IPS DF 6.9 (cell line): Measurements from ENCODE around the gene PDAP1.
A peak's percentile ranks its signal among the peaks of the same experiment; 100 is the strongest.
"Not testable (repeated sequence)": the region's sequence is repeated elsewhere in the genome, so short reads cannot be mapped to it uniquely, and the experiment has no call there.

Source experiments
- DNase-seq: peaks from one replicate; pipeline ENCODE4 v3.0.0-alpha.2; 2013; ENCODE audit warnings: low read depth, low spot score
- H3K27ac ChIP-seq: one replicate; pipeline ENCODE4 v1.5.1; 2013; ENCODE audit warnings: low read length, control low read depth
- H3K27me3 ChIP-seq: 2 replicates; pipeline ENCODE4 v1.6.1; 2013; ENCODE audit warnings: mild to moderate bottlenecking, low read length; ENCODE audit not compliant: control insufficient read depth, insufficient read depth
- H3K36me3 ChIP-seq: 2 replicates; pipeline ENCODE4 v1.6.1; 2013; ENCODE audit warnings: low read length; ENCODE audit not compliant: control insufficient read depth, insufficient read depth
- H3K4me1 ChIP-seq: 2 replicates; pipeline ENCODE4 v1.6.1; 2013; ENCODE audit warnings: low read length; ENCODE audit not compliant: control insufficient read depth, insufficient read depth
- H3K4me3 ChIP-seq: 2 replicates; pipeline ENCODE4 v1.5.1; 2013; ENCODE audit warnings: mild to moderate bottlenecking, low read length
- H3K9me3 ChIP-seq: 2 replicates; pipeline ENCODE4 v1.6.1; 2013; ENCODE audit warnings: low read length, inconsistent platforms; ENCODE audit not compliant: control insufficient read depth, insufficient read depth
- WGBS: extraction: QIAGEN DNeasy Blood & Tissue Kit; methylation state at CpG from one replicate; pipeline ENCODE4 v1.1.7; 2013; ENCODE audit warnings: mixed read lengths, missing lambda C conversion rate; ENCODE audit not compliant: insufficient read length, insufficient coverage; 5-methylcytosine and 5-hydroxymethylcytosine counted together

PDAP1 gene

DNA sequence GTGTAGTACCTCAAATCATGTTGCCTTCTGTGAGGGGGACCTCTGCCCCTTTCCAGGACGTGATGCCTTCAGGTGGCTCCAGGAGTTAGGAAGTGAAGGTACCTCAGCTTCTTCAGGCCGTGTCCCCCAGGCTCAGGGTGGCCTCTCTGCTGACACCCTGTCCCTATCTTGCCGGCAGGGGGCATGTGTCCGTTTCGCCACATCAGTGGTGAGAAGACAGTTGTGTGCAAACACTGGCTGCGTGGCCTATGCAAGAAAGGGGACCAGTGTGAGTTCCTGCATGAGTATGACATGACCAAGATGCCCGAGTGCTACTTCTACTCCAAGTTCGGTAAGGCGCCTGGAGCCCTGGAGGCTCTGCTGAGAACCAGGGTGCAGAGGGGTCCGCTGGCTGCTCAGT, 39.5 kb upstream of the PDAP1 start:
- Histone ChIP-seq H3K27me3 (no peaks in the 10 kb centered on the region), H3K9me3 (no peaks in the 10 kb centered on the region), H3K36me3 (peaks cover 70% of the 10 kb centered on the region), H3K4me3 (no peak overlapping the region), H3K4me1 (no peaks in the 10 kb centered on the region), H3K27ac (no peak overlapping the region)
- no peak for DNase-seq
- no CpG with 5 or more reads among the region's 10 CpGs for WGBS

DNA sequence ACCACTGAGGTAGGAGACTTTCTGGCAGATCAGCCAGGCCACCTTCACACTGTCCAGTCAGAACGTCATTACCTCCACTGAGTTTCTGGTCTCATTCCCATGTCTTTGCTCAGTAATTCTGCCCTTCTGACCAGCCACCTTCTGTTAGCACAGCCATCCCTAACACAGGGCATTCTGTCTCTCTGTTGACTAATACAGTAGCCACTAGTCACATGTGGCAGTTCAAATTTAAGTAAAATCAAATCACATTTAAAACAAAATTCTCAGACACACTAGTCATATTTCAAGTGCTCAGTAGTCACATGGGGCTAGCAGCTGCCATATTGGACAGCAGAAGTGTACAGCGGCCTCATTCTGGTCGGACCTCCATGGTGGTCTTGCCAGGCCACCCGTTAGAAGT, 37.7 kb upstream of the PDAP1 start:
- 0 out of 2 replicates have a peak, but pooled peaks cover 2% of the 10 kb centered on the region for H3K4me1 ChIP-seq
- WGBS = no CpG with 5 or more reads among the region's 4 CpGs
- H3K27ac ChIP-seq = no peak overlapping the region
- H3K27me3 ChIP-seq = no peaks in the 10 kb centered on the region
- no peak for DNase-seq
- peaks cover 61% of the 10 kb centered on the region for H3K36me3 ChIP-seq
- no peaks in the 10 kb centered on the region for H3K9me3 ChIP-seq
- H3K4me3 ChIP-seq = no peak overlapping the region

DNA sequence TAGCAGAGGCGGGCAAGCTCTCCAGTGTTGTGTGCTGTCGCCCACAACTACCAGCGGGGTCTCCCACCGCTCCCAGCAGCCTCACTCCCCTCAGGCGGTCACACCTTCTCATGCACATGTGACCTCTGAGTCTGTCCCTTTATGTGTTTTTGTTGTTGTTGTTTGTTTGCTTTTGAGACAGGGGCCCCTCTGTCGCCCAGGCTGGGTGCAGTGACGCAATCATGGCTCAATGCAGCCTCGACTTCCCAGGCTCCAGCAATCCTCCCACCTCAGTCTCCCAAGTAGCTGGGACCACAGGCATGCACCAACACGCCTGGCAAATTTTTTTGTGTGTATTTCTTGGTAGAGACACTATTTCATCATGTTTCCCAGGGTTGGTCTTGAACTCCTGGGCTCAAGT, 31.8 kb upstream of the PDAP1 start:
- peaks cover 24% of the 10 kb centered on the region for H3K36me3 ChIP-seq
- H3K4me3 ChIP-seq = no peak overlapping the region
- peaks cover 6% of the 10 kb centered on the region for H3K4me1 ChIP-seq
- no peaks in the 10 kb centered on the region for H3K27me3 ChIP-seq
- no peaks in the 10 kb centered on the region for H3K9me3 ChIP-seq
- WGBS = no CpG with 5 or more reads among the region's 9 CpGs
- no peak for DNase-seq
- no peak overlapping the region for H3K27ac ChIP-seq

DNA sequence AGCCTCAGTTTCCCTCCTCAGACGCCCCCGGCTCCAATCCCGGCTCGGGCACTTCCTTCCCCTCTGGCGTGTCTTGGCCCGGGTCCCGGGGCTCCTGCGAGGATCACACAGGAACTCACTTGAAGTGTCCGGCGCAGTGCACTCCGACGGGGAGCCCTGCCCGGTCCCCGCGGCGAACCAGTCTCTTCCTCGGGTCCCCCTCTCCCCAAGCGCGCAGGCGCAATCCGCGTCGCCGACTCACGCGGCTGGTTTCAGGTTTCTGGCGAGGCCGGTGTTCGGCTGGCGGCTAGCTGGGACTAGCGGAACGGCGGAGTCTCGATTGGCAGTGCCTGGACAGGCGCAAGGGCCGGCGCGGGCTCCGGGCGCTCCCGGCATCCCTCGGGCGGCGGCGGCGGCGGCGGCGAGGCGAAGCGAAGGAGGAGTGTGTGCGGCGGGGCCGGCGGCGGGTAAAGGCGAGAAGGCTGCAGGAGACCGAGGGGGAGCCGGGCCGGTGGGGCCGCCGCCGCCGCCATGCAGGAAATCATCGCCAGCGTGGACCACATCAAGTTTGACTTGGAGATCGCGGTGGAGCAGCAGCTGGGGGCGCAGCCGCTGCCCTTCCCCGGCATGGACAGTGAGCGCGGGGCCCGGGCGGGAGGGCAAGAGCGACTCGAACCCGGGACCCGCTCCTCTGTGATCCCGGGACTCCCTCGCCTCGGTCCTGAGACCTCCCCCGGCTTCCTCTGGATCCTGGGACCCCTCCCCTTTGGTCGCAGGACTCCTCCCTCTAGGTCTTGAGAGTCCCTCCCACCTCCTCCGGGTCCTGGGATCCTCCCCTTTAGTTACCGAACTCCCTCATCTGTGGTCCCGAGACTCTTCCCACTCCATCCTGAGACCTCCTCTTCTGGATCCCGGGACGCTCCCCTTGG, 30.4 kb upstream of the PDAP1 start, which contains the start of the genes CPSF4 and PTCD1:
Gene CPSF4, plus strand, starts transcription at position 371 of the 908 bp plus-strand sequence. Its CDS starts 140 bp downstream, at position 511.
Gene PTCD1, minus strand, starts transcription at position 226 of the 908 bp plus-strand sequence. CDS start 3,556 bp downstream, outside the sequence.
- peak; percentile 88 for DNase-seq
- no peaks in the 10 kb centered on the region for H3K27me3 ChIP-seq
- peaks cover 21% of the 10 kb centered on the region for H3K36me3 ChIP-seq
- peaks cover 6% of the 10 kb centered on the region for H3K4me1 ChIP-seq
- H3K9me3 ChIP-seq = no peaks in the 10 kb centered on the region
- peak within 1 kb of the TSS; percentile 94 for H3K4me3 ChIP-seq
- no peak within 1 kb of the TSS for H3K27ac ChIP-seq
- no CpG with 5 or more reads among the region's 89 CpGs for WGBS

DNA sequence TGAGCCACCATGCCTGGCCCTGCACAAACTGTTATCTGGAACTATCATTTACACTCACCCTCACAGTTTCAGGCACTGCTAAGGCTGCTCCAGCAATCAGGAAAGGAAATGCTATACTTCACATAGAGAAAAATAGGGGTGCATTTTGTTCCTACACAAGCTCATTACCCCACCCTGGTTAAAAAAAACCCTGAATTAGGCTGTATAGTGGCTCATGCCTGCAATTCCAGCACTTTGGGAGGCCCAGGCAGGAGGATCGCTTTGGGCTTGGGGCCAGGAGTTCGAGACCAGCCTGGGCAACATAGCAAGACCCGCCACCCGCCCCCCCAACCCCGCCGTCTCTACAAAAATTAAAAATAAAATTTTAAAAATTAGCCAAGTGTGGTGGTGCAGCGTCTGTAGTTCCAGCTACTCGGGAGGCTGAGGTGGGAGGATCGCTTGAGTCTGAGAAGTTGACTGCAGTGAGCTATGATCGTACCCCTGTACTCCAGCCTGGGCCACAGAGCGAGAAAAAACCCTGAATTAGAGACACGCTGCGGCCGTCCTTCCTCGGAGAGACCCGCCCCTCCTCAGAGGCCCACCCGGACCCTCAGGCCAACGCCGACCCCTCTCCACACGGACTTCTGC, 29.7 kb upstream of the PDAP1 start:
- no peak for DNase-seq
- WGBS = no CpG with 5 or more reads among the region's 20 CpGs
- Histone ChIP-seq H3K9me3 (no peaks in the 10 kb centered on the region), H3K27me3 (no peaks in the 10 kb centered on the region), H3K4me1 (peaks cover 6% of the 10 kb centered on the region), H3K36me3 (peaks cover 20% of the 10 kb centered on the region), H3K27ac (no peak overlapping the region), H3K4me3 (peak overlapping the region; percentile 94)

DNA sequence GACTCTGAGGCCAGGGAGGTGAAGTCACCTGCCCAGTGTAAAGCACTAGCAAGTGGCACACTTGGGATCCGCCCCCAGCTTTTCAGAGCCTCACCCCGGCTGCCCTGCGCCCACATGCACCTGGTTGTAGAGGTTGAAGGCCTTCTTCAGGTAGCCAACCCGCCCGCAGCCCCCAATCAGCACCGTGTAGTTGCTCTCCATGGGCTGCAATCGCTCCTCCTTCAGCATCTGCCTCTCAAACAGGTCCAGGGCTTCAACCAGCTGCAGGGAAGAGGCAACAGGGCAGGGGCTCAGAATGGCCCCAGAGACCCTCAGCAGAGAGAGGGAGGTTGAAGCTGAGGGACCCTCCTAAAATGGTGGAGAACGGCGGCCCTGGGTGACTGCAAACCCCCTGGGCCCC, 24.8 kb upstream of the PDAP1 start:
- DNase-seq = no peak
- H3K4me1 ChIP-seq = no peaks in the 10 kb centered on the region
- peaks cover 40% of the 10 kb centered on the region for H3K36me3 ChIP-seq
- H3K4me3 ChIP-seq = no peak overlapping the region
- no CpG with 5 or more reads among the region's 9 CpGs for WGBS
- no peaks in the 10 kb centered on the region for H3K9me3 ChIP-seq
- no peak overlapping the region for H3K27ac ChIP-seq
- H3K27me3 ChIP-seq = no peaks in the 10 kb centered on the region

DNA sequence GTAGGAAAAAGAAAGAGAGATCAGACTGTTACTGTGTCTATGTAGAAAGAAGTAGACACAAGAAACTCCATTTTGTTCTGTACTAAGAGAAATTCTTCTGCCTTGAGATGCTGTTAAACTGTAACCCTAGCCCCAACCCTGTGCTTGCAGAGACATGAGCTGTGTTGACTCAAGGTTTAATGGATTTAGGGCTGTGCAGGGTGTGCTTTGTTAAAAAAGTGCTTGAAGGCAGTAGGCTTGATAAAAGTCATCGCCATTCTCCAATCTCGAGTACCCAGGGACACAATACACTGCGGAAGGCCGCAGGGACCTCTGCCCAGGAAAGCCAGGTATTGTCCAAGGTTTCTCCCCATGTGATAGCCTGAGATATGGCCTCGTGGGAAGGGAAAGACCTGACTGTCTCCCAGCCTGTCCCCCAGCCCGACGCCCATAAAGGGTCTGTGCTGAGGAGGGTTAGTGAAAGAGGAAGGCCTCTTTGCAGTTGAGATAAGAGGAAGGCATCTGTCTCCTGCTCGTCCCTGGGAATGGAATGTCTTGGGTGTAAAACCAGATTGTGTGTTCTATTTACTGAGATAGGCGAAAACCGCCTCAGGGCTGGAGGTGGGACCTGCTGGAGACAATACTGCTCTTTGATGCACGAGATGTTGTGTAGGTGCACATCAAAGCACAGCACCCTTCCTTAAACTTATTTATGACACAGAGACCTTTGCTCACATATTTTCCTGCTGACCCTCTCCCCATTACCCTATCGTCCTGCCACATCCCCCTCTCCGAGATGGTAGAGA, 23.6 kb upstream of the PDAP1 start:
- WGBS = no CpG with 5 or more reads among the region's 13 CpGs
- not testable (repeated sequence) for H3K4me1 ChIP-seq, H3K9me3 ChIP-seq, DNase-seq, H3K27me3 ChIP-seq, H3K4me3 ChIP-seq, H3K27ac ChIP-seq
- H3K36me3 ChIP-seq = peaks cover 40% of the 10 kb centered on the region

DNA sequence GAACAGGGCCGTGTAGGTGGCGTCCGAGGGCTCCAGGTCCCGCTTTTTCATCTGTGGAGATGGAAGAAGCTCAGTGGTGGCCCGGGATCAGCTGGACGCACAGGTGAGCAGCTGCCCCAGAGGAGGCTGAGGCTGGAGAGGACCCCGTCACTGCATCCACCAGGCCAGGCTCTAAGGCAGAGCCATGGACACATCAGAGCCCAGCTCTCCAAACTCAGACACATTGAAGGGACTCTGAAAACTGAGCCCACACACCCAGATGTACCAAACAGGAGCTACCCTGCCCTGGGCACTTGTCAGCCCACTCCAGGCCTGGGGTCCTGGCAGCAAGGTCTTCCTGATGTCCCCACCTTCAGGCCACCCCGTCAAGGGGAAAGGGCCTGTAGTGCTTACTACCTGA, 21.4 kb upstream of the PDAP1 start:
- peaks cover 43% of the 10 kb centered on the region for H3K36me3 ChIP-seq
- H3K27ac ChIP-seq = no peak overlapping the region
- no peak for DNase-seq
- H3K27me3 ChIP-seq = no peaks in the 10 kb centered on the region
- H3K9me3 ChIP-seq = no peaks in the 10 kb centered on the region
- no CpG with 5 or more reads among the region's 8 CpGs for WGBS
- no peaks in the 10 kb centered on the region for H3K4me1 ChIP-seq
- no peak overlapping the region for H3K4me3 ChIP-seq

DNA sequence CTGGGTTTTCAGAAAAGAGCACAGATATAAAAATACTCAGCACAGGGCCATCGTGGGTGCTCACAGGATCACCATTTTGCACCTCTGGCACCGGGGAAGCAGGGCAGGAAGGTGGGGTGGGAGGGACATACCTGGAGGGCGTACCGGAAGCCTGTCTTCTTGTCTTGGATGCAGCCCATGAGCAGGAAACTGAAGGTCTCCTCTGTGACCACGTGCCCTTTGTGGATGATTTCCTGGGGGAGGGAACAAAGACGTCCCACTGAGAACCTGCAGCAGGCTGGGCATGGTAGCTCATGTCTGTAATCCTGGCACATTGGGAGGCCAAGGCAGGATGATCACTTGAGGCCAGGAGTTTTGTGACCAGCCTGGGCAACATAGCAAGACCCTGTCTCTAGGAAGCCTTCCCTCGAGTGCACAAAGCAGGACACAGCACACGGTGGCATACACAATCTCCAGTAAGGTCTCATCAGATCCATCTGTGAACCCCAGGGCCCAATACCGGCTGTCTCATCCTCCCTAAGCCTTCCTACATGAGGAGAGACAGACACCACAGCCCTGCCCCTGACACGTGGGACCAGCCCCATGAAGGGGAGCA, 20.7 kb upstream of the PDAP1 start:
- no peaks in the 10 kb centered on the region for H3K9me3 ChIP-seq
- H3K4me3 ChIP-seq = no peak overlapping the region
- no peak overlapping the region for H3K27ac ChIP-seq
- DNase-seq = no peak
- no peaks in the 10 kb centered on the region for H3K27me3 ChIP-seq
- no peaks in the 10 kb centered on the region for H3K4me1 ChIP-seq
- no CpG with 5 or more reads among the region's 10 CpGs for WGBS
- H3K36me3 ChIP-seq = peaks cover 47% of the 10 kb centered on the region
